HG02852 (cell line): ENCODE results near the gene PELI2.
"Not testable (repeated sequence)": the region's sequence is repeated elsewhere in the genome, so short reads cannot be mapped to it uniquely, and the experiment has no call there.

Source experiments
- ATAC-seq: cut with Tn5 transposase; IDR thresholded peaks from one replicate; pipeline ENCODE4 v1.9.1; 2021; ENCODE audit warnings: mild to moderate bottlenecking, moderate library complexity; ENCODE audit not compliant: unreplicated experiment

PELI2 gene

GRCh38 chr14:56142314-56142713, 24.1 kb downstream of the PELI2 start:
- no peak for ATAC-seq

DNA sequence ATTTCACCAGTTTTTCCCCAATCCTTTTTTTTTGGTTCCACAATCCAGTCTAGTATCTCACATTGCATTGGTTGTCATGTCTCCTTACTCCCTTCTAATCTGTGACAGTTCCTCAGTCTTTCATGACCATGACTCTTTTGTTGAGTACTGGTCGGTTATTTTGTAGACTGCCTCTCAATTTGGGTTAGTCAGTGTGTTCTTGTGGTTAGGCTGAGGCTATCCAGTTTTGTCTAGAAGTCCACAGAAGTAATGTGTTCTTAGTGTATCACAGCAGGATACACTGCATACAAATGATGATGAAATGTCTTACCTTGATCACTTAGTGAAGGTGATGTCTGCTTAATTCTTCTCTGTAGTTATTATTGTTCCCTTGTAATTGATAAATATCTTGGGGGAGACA, 24.8 kb downstream of the PELI2 start:
- ATAC-seq: no peak

DNA sequence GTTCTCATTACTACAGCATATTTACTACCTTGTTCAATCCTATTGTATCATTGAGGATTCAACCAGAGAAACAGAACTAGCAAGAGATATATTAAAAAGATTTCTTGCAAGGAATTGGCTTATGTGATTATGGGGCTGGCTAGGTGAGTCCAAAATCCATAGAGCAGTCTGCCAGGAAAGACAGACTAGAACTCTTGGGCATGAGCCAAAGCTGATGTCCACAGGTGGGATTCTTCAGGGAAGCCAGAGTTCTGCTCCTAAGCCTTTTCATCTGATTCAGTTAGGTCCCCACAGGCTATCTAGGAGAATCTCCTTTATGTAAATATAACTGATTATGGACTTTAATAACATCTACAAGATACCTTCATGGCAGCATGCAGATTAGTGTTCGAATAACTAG, 26.0 kb downstream of the PELI2 start:
- ATAC-seq: no peak

DNA sequence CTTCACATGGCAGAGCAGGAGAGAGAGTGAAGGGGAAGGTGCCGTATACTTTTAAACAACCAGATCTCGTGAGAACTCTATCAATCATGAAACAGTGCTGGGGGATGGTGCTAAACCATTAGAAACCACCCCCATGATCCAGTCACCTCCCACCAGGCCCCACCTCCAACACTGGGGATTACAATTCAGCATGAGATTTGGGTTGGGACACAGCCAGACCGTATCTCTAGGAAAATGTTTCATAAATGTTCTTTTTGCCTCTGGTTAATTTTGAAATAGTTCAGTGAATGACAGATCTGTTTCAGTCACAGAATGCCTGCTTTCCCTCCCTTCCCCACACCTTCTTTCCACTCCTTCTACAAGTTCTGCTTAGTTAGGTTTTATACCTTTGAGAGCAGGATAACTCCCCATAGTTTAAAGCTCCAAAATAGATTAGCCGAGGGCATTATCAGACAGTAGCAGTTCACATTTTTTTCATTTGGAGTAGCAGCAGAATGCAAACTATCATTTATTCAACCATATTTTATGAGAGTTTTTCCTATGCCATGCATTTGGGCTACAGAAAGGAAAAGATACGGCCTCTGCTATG, 27.1 kb downstream of the PELI2 start:
- ATAC-seq: no peak

- no peak for ATAC-seq
These were observed 27.8 kb downstream of the PELI2 start for GRCh38 chr14:56145965-56146364.

DNA sequence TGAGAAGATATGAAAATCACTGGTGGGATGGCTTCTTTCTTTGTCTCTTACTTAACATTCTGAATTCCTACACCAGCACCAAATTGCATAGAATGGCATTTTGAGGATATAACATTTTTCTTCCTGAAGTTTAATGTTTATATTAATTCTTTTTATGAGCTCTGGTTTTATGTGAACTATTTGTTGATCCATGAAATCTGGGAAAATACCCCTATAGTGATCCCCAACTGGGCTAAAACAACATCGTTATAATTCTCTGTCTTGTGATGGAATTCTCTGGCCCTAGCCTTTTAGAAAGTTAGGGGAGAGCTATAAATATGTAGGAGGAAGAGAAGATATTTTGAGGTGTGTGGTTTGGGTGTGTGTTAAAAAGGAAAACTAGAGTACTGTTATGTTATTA, 29.2 kb downstream of the PELI2 start:
- no peak for ATAC-seq

GRCh38 chr14:56147986-56148901, 30.0 kb downstream of the PELI2 start:
- ATAC-seq: no peak

GRCh38 chr14:56149151-56149550, 30.9 kb downstream of the PELI2 start:
- no peak for ATAC-seq

GRCh38 chr14:56149995-56150394, 31.8 kb downstream of the PELI2 start:
- ATAC-seq: no peak

DNA sequence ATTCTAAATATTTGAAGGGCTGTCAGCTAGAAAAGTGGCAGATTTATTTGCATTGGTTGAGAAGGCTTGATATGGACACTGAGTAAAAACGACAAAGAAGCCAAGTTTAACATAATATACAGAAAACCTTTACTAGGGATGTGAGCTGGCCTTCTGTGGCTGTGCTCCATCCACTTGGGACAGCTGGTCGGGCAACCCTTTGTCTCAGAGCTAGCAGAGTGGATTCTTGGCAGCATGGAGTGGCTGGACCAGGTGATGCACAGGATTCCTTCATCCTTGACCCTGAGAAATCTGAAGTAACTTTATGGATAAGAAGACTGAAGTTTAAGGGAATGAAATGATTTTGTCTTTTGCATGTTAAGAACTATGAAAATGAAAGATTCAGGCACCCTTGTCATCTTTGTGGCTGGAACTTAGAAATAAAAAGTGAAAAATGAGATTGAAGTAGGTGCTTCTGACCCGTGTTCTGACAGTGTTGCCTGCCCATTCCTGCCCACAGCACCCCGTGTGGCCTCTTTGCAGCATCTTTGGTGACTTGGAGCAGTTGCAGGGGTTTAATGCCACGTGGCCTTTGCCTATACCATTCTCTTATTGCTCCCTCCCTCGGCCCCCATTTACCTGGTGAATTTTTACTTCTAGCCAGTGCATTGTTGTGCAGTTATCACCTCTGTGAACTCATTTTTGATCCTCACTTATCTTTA, 32.6 kb downstream of the PELI2 start:
- no peak for ATAC-seq

- no peak for ATAC-seq
These were observed 34.0 kb downstream of the PELI2 start for GRCh38 chr14:56152221-56152620.

GRCh38 chr14:56153267-56153666, 35.1 kb downstream of the PELI2 start:
- no peak for ATAC-seq

DNA sequence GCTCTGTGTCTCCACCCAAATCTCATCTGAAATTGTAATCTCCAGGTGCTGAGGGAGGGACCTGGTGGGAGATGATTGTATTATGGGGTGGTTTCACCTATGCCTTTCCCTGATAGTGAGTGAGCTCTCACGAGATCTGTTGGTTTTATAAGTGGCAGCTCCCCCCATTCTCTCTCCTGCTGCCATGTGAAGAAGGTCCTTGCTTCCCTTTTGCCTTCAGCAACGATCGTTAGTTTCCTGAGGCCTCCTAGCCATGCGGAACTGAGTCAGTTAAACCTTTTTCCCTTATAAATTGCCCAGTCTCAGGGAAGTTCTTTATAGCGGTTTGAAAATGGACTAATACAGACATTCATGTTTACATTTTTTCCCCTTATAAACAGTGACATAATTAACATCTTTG, 36.1 kb downstream of the PELI2 start:
- ATAC-seq: no peak

- no peak for ATAC-seq
These were observed 37.9 kb downstream of the PELI2 start for GRCh38 chr14:56156096-56156495.

DNA sequence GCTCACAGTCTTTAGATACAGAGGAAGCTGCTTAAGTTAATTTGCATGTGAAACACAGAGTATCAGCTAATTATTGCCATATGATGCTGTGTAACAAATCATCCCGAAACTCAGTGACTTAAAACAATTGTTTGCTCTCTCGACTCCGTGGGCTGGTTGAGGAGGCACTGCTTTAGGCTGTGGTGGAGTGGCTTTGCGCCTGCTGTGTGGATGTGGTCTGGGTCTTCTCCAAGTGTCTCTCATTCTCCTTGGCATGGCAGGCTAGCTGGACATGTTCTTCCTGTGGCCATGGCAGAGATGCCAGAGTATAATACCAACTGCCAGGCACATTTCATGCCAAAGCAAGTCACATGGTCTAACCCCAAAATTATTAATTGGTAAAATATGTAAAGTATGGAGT, 40.9 kb downstream of the PELI2 start:
- no peak for ATAC-seq

DNA sequence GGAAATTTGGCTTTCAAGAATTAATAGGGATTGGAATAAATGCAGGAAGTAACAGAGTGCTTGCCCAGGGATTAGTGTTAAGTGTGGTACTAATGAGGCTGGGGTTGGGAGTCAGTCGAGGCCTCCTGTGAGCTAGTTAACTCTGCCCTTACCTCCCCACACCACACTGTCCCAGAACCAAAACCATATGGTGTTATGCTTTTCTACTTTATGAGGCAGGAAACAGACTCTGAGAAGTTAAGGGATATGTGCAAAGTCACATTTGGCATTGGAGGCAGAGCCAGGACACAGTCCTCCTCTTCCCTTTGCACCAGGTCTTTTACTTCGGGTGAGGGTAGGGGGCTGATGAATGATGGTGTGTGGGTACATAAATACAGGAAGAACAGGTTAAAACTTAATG, 41.9 kb downstream of the PELI2 start:
- no peak for ATAC-seq

GRCh38 chr14:56161658-56162057, 43.4 kb downstream of the PELI2 start:
- ATAC-seq: no peak

- ATAC-seq: no peak
These were observed 44.3 kb downstream of the PELI2 start for GRCh38 chr14:56162476-56162875.

GRCh38 chr14:56166579-56166978, 48.4 kb downstream of the PELI2 start:
- ATAC-seq: not testable (repeated sequence)

DNA sequence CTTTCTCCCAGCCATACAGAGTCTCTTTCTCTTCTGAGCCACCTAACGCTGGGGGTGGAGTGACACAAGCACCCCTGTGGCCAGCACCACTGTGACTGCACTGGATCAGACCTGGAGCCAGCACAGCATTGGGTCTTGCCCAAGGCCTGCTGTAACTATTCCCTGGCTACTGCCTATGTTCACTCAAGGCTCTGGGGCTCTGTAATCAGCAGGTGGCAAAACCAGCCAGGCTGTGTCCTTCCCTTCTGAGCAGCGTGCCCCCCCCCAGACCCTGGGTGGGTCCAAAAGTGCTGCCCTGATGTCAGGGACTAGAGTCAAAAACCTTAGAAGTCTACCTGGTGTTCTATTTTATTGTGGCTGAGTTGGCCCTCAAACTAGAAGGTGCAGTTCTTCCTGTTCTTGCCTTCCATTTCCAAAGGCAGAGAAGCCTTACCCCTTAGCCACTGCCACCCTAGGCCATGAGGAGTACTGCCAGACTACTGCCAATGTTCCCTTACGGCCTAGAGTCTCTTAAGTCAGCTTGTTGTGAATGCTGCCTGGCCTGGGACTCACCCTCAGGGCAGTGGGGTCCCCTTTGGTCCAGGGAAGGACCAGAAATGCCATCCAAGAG, 49.9 kb downstream of the PELI2 start:
- ATAC-seq: no peak

GRCh38 chr14:56170028-56170427, 51.8 kb downstream of the PELI2 start:
- no peak for ATAC-seq
